Fibroblast of skin of right biceps (primary cell): Measurements from ENCODE around the gene SPATA12.

Source experiments
- DNase-seq: peaks from one replicate; pipeline ENCODE4 v3.0.0-alpha.2; 2013

Gene SPATA12

GRCh38 chr3:57060089-57060821, at the start of gene SPATA12:
SPATA12 (plus strand) TSS chr3:57060664; CDS start chr3:57073695, 13,031 bp downstream.
- peak; percentile 89 for DNase-seq

- DNase-seq = no peak
These were observed 49.4 kb upstream of the SPATA12 start for GRCh38 chr3:57011022-57011421.

- DNase-seq = no peak
These were observed 47.6 kb upstream of the SPATA12 start for GRCh38 chr3:57012847-57013246.

GRCh38 chr3:57015350-57015729, 45.1 kb upstream of the SPATA12 start:
- no peak for DNase-seq

- DNase-seq = no peak
These were observed 44.6 kb upstream of the SPATA12 start for GRCh38 chr3:57015912-57016311.

- peak; percentile 31 for DNase-seq
These were observed 43.0 kb upstream of the SPATA12 start for GRCh38 chr3:57017459-57017845.

- no peak for DNase-seq
These were observed 42.2 kb upstream of the SPATA12 start for GRCh38 chr3:57018246-57018645.

- DNase-seq = no peak
These were observed 41.4 kb upstream of the SPATA12 start for GRCh38 chr3:57019057-57019456.

GRCh38 chr3:57025237-57025636, 35.2 kb upstream of the SPATA12 start:
- no peak for DNase-seq

GRCh38 chr3:57026944-57027343, 33.5 kb upstream of the SPATA12 start:
- peak; percentile 58 for DNase-seq

- no peak for DNase-seq
These were observed 31.1 kb upstream of the SPATA12 start for GRCh38 chr3:57029383-57029782.

GRCh38 chr3:57029924-57030323, 30.5 kb upstream of the SPATA12 start:
- no peak for DNase-seq

GRCh38 chr3:57030721-57031120, 29.7 kb upstream of the SPATA12 start:
- no peak for DNase-seq

GRCh38 chr3:57031631-57032541, 28.6 kb upstream of the SPATA12 start:
- DNase-seq = no peak

- DNase-seq = no peak
These were observed 23.5 kb upstream of the SPATA12 start for GRCh38 chr3:57036952-57037351.

GRCh38 chr3:57038466-57039164, 21.8 kb upstream of the SPATA12 start:
- no peak for DNase-seq

- DNase-seq = no peak
These were observed 18.8 kb upstream of the SPATA12 start for GRCh38 chr3:57041674-57042073.

- no peak for DNase-seq
These were observed 16.9 kb upstream of the SPATA12 start for GRCh38 chr3:57043518-57043917.

- DNase-seq = no peak
These were observed 14.2 kb upstream of the SPATA12 start for GRCh38 chr3:57046101-57046765.

- DNase-seq = peak; percentile 61
These were observed 12.3 kb upstream of the SPATA12 start for GRCh38 chr3:57048052-57048671.

GRCh38 chr3:57048728-57049127, 11.7 kb upstream of the SPATA12 start:
- DNase-seq = no peak

GRCh38 chr3:57052662-57053061, 7.8 kb upstream of the SPATA12 start:
- DNase-seq = no peak
